Gastrocnemius medialis (tissue), 4 donors: ENCODE data around the gene MEIS3. TPM values are rescaled to one million over a fixed set of nuclear protein-coding genes. Genes with fewer than 3 reads are reported as not detected.
A peak's percentile ranks its signal among the peaks of the same experiment; 100 is the strongest.

Experiments
- ATAC-seq, 2 donors: fragments of 150-250 bp; one replicate each; pipeline ENCODE4 v1.9.1; 2016
- DNase-seq, 2 donors: peaks; one replicate each; pipeline ENCODE4 v3.0.0-alpha.2; 2019
- H3K27ac ChIP-seq, 4 donors: fragments of 200-600 bp; sonication (generic); 1 replicate in 1 of 4; 2 replicates in 3 of 4; pipeline ENCODE4 v1.5.1; 2016 to 2018; ENCODE audit warnings: mild to moderate bottlenecking in 2 of 4, moderate library complexity in 1 of 4
- H3K27me3 ChIP-seq, 3 donors: fragments of 200-600 bp; sonication (generic) in 2 of 3; 1 replicate in 1 of 3; 2 replicates in 2 of 3; pipeline versions ENCODE4 v1.5.1 to v1.6.0; 2016 to 2019; ENCODE audit warnings: mild to moderate bottlenecking in 1 of 3, moderate library complexity in 1 of 3
- H3K36me3 ChIP-seq, 2 donors: fragments of 200-600 bp; sonication (generic) in 1 of 2; one replicate each; pipeline ENCODE4 v1.5.1; 2017 to 2018
- H3K4me1 ChIP-seq, 2 donors: fragments of 200-600 bp; sonication (generic) in 1 of 2; one replicate each; pipeline ENCODE4 v1.5.1; 2016 to 2017; ENCODE audit warnings: mild to moderate bottlenecking in 2 of 2
- H3K4me3 ChIP-seq, 4 donors: fragments of 200-600 bp; sonication (generic) in 3 of 4; 1 replicate in 1 of 4; 2 replicates in 3 of 4; pipeline ENCODE4 v1.5.1; 2016 to 2019; ENCODE audit warnings: mild to moderate bottlenecking in 2 of 4
- H3K9me3 ChIP-seq, 3 donors: fragments of 200-600 bp; sonication (generic) in 2 of 3; 1 replicate in 1 of 3; 2 replicates in 2 of 3; pipeline ENCODE4 v1.5.1; 2016 to 2019
- POLR2A ChIP-seq, 2 donors: fragments of 450-650 bp; IDR thresholded peaks; one replicate each; pipeline ENCODE4 v1.6.1; 2017; ENCODE audit warnings: antibody characterized with exemption in 2 of 2, mild to moderate bottlenecking in 2 of 2, moderate library complexity in 2 of 2
- in situ Hi-C, 4 donors: fragments of 200-750 bp; cut with MboI; loops; one replicate each; pipeline versions ENCODE4 v1.15.0 to v1.8.0; 2017; ENCODE audit warnings: low sequenced_read_pairs in 4 of 4
- intact Hi-C: fragments of 100-400 bp; cut with DNase I; formaldehyde crosslinking; loops from one replicate; pipeline ENCODE4 v1.15.1; 2023; ENCODE audit warnings: low total_unique reads
- total RNA-seq, 4 donors: library from RNA; depleted of rRNA; stranded (reverse); fragments of >200 nt; gene quantifications; one replicate each; pipeline versions ENCODE4 v1.1.0 to v1.2.3, GENCODE V29; 2016
- TF ChIP-seq, protein P1 (sequence below), 5 experiments: fragments of 450-650 bp in 3 of 5; fragments of 200-600 bp in 2 of 5; sonication (generic) in 2 of 5; IDR thresholded peaks in 4 of 5; conservative IDR thresholded peaks in 1 of 5; 1 replicate in 4 of 5; 2 replicates in 1 of 5; pipeline ENCODE4 v1.5.1; 2016 to 2019; ENCODE audit warnings: antibody characterized with exemption in 5 of 5, mild to moderate bottlenecking in 3 of 5, moderate library complexity in 3 of 5

Gene MEIS3
- 1 to 10 TPM in 3 of 4 donors, under 1 TPM in 1; 0.24 to 5.4 (median 2.2) TPM for total RNA-seq

DNA sequence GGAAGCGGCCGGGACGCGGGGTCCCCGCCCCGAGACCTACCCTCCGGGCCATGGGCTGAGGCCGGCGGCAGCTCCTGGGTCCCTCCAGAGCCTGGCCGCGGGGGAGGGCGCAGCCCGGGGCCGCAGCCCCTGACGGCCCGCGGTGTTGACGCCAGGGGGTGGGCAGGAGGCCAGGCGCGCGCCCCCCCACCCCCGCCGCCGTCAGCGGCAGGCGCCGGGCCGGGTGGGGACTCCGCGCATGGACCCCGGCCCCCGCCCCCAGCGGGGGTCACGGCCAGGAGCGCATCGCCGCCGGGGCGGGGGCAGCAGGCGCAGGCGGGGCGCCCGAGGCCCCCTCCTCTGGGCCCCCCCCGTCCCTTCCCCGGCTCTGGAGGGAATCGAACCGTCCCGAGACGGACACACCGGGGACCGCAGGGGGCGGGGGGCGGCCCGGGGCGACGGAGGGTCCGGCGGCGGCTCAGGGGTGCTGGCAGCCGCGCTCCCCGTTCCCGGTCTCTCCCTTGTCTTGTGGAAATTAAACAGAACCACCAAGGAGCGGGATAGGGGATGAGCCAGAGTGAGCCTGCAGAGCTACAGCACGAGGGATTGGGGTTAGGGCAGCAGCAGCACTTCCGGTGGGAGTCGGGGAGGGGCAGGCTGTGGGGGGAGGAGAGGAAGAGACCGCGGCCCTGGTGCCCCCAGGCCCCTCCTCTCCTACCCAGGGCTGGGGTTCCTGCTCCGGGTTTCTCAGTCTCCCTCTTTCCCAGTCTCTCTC lies at the start of gene MEIS3:
MEIS3 (minus strand) TSS at position 498 of the 754 bp plus-strand sequence; CDS start at position 52, 446 bp downstream.
- peaks cover 72 to 91% (median 84%) of the 10 kb centered on the region in 3 donors for H3K27me3 ChIP-seq
- in situ Hi-C loops: no loop called here
- peaks cover 0 to 10% of the 10 kb centered on the region in 2 donors for H3K4me1 ChIP-seq
- no peak for TF ChIP-seq POLR2A (IDR thresholded peaks at IDR 0.05)
- TF ChIP-seq, protein P1, sequence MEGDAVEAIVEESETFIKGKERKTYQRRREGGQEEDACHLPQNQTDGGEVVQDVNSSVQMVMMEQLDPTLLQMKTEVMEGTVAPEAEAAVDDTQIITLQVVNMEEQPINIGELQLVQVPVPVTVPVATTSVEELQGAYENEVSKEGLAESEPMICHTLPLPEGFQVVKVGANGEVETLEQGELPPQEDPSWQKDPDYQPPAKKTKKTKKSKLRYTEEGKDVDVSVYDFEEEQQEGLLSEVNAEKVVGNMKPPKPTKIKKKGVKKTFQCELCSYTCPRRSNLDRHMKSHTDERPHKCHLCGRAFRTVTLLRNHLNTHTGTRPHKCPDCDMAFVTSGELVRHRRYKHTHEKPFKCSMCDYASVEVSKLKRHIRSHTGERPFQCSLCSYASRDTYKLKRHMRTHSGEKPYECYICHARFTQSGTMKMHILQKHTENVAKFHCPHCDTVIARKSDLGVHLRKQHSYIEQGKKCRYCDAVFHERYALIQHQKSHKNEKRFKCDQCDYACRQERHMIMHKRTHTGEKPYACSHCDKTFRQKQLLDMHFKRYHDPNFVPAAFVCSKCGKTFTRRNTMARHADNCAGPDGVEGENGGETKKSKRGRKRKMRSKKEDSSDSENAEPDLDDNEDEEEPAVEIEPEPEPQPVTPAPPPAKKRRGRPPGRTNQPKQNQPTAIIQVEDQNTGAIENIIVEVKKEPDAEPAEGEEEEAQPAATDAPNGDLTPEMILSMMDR (IDR thresholded peaks at IDR 0.05 in 4 of 5, conservative IDR thresholded peaks at IDR 0.05 in 1 of 5): no peak
- ATAC-seq (no peak), DNase-seq (no peak)
- H3K9me3 ChIP-seq: no peaks in the 10 kb centered on the region
- no peaks in the 10 kb centered on the region for H3K36me3 ChIP-seq
- intact Hi-C loops: no loop called here
- H3K27ac ChIP-seq: no peak within 1 kb of the TSS
- H3K4me3 ChIP-seq: peak within 1 kb of the TSS; percentile 25 to 38 (median 36)

DNA sequence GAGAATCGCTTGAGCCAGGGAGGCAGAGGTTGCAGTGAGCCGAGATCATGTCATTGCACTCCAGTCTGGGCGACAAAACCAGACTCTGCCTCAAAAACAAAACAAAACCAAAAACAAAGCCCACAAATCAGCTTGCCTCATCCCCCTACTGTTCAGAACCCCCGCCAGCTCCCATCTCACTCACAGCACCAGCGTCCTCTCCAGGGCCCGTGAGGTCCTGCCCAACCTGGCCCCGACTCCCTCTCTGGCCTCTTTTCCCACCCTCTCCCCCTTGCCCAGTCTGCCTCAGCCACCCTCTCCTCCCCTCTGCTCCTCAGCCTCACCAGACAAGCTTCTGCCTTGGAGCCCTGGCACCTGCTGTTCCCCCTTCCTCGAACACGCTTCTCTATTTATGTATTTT lies 48.6 kb upstream of the MEIS3 start:
- no peak for DNase-seq
- Histone ChIP-seq H3K4me3 (no peak overlapping the region), H3K27me3 (peaks cover 40 to 56% (median 46%) of the 10 kb centered on the region in 3 donors), H3K9me3 (no peaks in the 10 kb centered on the region), H3K4me1 (no peaks in the 10 kb centered on the region), H3K36me3 (no peaks in the 10 kb centered on the region), H3K27ac (no peak overlapping the region)
- no peak for TF ChIP-seq POLR2A (IDR thresholded peaks at IDR 0.05)
- TF ChIP-seq, protein P1 (IDR thresholded peaks at IDR 0.05 in 4 of 5, conservative IDR thresholded peaks at IDR 0.05 in 1 of 5): no peak
- intact Hi-C loops: no loop called here
- ATAC-seq: no peak
- in situ Hi-C loops: no loop called here

DNA sequence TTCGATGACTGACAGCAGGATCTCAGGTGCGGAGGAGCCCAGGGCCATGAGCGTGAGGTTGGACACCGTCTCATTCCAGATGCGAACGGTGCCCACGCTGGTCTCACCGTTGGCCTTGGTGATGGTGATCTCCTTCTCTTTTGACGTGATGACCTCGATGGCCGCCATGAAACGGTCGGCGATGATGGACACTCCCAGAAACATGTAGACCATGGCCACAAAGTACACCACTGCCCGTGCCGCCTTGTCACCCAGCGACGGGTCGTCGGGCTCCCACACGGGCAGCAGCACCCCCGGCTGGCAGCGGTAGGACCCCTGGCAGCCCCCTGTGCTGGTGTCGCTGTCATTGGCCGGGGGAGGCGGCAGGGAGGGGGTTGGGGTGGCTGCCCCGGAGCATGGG lies 46.6 kb upstream of the MEIS3 start:
- no peak overlapping the region for H3K27ac ChIP-seq
- H3K4me1 ChIP-seq: no peaks in the 10 kb centered on the region
- no peaks in the 10 kb centered on the region for H3K36me3 ChIP-seq
- TF ChIP-seq, protein P1 (IDR thresholded peaks at IDR 0.05 in 4 of 5, conservative IDR thresholded peaks at IDR 0.05 in 1 of 5): no peak
- TF ChIP-seq POLR2A (IDR thresholded peaks at IDR 0.05): no peak
- H3K9me3 ChIP-seq: no peaks in the 10 kb centered on the region
- intact Hi-C loops (no loop called here), in situ Hi-C loops (no loop called here)
- no peak for ATAC-seq
- no peak for DNase-seq
- H3K4me3 ChIP-seq: no peak overlapping the region
- peaks cover 25 to 36% (median 26%) of the 10 kb centered on the region in 3 donors for H3K27me3 ChIP-seq

DNA sequence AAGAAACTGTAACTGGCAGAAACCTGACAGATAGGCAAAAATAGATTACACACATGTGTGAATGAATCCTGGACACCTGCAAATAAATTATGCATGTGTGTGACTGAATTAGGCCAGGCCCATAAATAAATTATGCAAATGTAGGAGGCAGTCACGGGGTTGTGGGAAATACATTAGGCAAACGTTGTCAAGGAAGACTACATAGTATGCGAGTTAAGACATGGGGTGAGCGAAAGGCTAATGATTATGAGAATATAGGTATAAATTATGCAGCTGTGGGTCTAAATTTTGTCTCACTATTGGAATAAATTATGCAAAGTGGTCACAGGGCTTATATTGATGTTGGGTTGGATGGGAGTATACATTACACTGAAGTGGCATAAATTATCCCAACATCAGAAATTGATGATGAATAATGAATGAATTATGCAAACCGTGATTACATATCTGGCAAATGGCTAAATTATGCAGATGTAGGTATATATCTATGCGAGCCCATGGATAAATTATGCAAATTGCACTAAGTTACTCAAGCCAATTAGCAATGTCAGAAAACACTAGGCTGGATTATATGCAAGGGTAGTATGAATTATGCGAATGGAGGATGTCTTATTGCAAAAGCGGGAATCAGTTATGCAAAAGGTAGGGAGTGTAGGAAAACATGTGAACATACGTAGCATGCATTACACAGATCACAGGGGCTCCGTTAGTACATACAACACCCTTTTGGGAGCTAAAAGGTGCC lies 45.5 kb upstream of the MEIS3 start:
- in situ Hi-C loops (no loop called here), intact Hi-C loops (no loop called here)
- H3K27ac ChIP-seq: no peak overlapping the region
- H3K4me1 ChIP-seq: no peaks in the 10 kb centered on the region
- TF ChIP-seq POLR2A (IDR thresholded peaks at IDR 0.05): no peak
- TF ChIP-seq, protein P1 (IDR thresholded peaks at IDR 0.05 in 4 of 5, conservative IDR thresholded peaks at IDR 0.05 in 1 of 5): no peak
- no peaks in the 10 kb centered on the region for H3K9me3 ChIP-seq
- peaks cover 22 to 38% (median 24%) of the 10 kb centered on the region in 3 donors for H3K27me3 ChIP-seq
- no peak for ATAC-seq
- no peak overlapping the region for H3K4me3 ChIP-seq
- H3K36me3 ChIP-seq: no peaks in the 10 kb centered on the region
- no peak for DNase-seq
